Measurements from ENCODE around the gene POU6F2.

DNA sequence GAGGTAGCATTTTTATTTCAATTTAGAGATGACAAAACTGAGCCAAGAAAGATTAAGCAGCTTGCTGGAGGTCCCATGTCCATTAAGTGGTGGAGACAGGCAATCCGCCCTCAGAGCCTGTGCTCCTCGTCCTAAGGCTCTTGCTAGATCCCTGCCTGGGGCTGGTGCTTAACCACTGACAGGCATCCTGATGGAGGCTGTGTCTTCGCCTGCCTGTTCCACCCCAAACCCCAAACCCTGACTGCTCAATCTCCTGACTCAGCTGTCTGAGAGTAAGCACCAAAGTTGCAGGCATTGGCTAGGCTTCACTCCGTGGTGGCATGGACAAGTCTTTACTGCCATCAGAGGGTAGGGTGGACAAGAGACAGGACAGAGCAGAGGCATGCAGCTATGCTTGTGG lies 209.4 kb downstream of the POU6F2 start:
- TF ChIP-seq, protein P1, sequence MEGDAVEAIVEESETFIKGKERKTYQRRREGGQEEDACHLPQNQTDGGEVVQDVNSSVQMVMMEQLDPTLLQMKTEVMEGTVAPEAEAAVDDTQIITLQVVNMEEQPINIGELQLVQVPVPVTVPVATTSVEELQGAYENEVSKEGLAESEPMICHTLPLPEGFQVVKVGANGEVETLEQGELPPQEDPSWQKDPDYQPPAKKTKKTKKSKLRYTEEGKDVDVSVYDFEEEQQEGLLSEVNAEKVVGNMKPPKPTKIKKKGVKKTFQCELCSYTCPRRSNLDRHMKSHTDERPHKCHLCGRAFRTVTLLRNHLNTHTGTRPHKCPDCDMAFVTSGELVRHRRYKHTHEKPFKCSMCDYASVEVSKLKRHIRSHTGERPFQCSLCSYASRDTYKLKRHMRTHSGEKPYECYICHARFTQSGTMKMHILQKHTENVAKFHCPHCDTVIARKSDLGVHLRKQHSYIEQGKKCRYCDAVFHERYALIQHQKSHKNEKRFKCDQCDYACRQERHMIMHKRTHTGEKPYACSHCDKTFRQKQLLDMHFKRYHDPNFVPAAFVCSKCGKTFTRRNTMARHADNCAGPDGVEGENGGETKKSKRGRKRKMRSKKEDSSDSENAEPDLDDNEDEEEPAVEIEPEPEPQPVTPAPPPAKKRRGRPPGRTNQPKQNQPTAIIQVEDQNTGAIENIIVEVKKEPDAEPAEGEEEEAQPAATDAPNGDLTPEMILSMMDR (IDR thresholded peaks at IDR 0.05), result no peak
- TF ChIP-seq POLR2A (IDR thresholded peaks at IDR 0.05), result no peak

Measured in suprapubic skin (tissue), 3 donors.